Gastroesophageal sphincter (tissue), 4 donors: ENCODE measurements around the gene TNS3. TPM values are rescaled to one million over a fixed set of nuclear protein-coding genes. Genes with fewer than 3 reads are reported as not detected.

Source experiments
- ATAC-seq: fragments of 150-250 bp; one replicate; pipeline ENCODE4 v1.9.1; 2016; ENCODE audit warnings: mild to moderate bottlenecking, moderate library complexity
- H3K27ac ChIP-seq, 4 donors: fragments of 200-600 bp; sonication (generic) in 3 of 4; 1 replicate in 3 of 4; 2 replicates in 1 of 4; pipeline ENCODE4 v1.5.1; 2016 to 2019
- H3K27me3 ChIP-seq: fragments of 200-600 bp; sonication (generic); one replicate; pipeline ENCODE4 v1.5.1; 2019
- H3K36me3 ChIP-seq, 2 donors: fragments of 200-600 bp; sonication (generic); one replicate each; pipeline ENCODE4 v1.5.1; 2019; ENCODE audit warnings: control low read depth in 1 of 2
- H3K4me1 ChIP-seq, 3 donors: fragments of 200-600 bp; sonication (generic); 1 replicate in 2 of 3; 2 replicates in 1 of 3; pipeline ENCODE4 v1.5.1; 2016 to 2019; ENCODE audit warnings: control low read depth in 2 of 3
- H3K4me3 ChIP-seq, 2 donors: fragments of 200-600 bp; sonication (generic); one replicate each; pipeline ENCODE4 v1.5.1; 2019; ENCODE audit warnings: mild to moderate bottlenecking in 1 of 2, moderate library complexity in 1 of 2
- H3K9me3 ChIP-seq, 3 donors: fragments of 200-600 bp; sonication (generic); one replicate each; pipeline ENCODE4 v1.5.1; 2017 to 2019; ENCODE audit warnings: control low read depth in 2 of 3
- EP300 ChIP-seq: sonication (generic); formaldehyde crosslinking; IDR thresholded peaks from one replicate; pipeline ENCODE4 v1.6.1; 2017; ENCODE audit warnings: antibody characterized with exemption, mild to moderate bottlenecking
- POLR2A ChIP-seq, 2 donors: fragments of 450-650 bp; IDR thresholded peaks; one replicate each; pipeline ENCODE4 v1.6.1; 2017; ENCODE audit warnings: antibody characterized with exemption in 2 of 2, mild to moderate bottlenecking in 2 of 2, moderate library complexity in 1 of 2
- POLR2AphosphoS5 ChIP-seq: sonication (generic); formaldehyde crosslinking; IDR thresholded peaks from one replicate; pipeline ENCODE4 v1.6.1; 2017; ENCODE audit warnings: antibody characterized with exemption
- WGBS, 2 donors: methylation state at CpG; one replicate each; pipeline ENCODE4 v1.1.5; 2018; ENCODE audit warnings: low coverage in 1 of 2; 5-methylcytosine and 5-hydroxymethylcytosine counted together
- total RNA-seq, 4 donors: library from RNA; depleted of rRNA; stranded (reverse); fragments of >200 nt; gene quantifications; one replicate each; pipeline ENCODE4 v1.1.0, GENCODE V29; 2016
- TF ChIP-seq, protein P1 (sequence below), 4 experiments: fragments of 200-600 bp in 2 of 4; fragments of 450-650 bp in 2 of 4; sonication (generic) in 1 of 4; IDR thresholded peaks; one replicate each; pipeline ENCODE4 v1.5.1; 2017 to 2019; ENCODE audit warnings: antibody characterized with exemption in 4 of 4, mild to moderate bottlenecking in 2 of 4, moderate library complexity in 2 of 4

Gene TNS3
- total RNA-seq, 4 donors from 2014 or later = 35.0 to 61.3 (median 45.1) TPM

DNA sequence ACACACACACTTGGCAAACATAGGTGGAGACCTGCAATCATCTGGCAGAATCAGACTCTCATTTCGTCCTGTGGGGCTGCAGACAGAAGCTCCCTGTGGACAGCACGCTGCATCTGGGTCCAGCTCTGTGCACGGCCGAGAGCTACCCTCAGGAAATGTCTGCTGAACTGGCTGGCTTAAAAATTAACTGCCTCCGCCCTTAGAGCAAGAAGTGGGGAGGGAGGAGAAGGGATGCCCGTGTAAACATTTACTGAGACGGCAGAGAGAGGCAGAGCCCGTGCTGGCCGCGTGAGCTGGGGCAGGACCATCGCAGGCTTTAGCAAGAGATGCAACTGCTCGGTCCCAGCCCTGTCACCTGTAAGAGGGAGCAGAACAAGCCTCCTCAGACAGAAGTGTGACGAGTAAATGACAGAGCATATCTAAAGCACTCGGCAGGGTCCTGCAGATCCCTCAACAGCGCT lies 81.8 kb downstream of the TNS3 start:
- peaks cover 0 to 93% (median 18%) of the 10 kb centered on the region in 3 donors for H3K4me1 ChIP-seq
- no peak overlapping the region for H3K4me3 ChIP-seq
- 100% methylated on average over 1 of the region's 15 CpGs; no CpG with 5 or more reads in 1 of the 2 donors for WGBS, 2 donors
- H3K9me3 ChIP-seq = no peaks in the 10 kb centered on the region
- TF ChIP-seq POLR2AphosphoS5 = no peak
- TF ChIP-seq POLR2A (IDR thresholded peaks at IDR 0.05) = no peak
- no peak for TF ChIP-seq EP300
- TF ChIP-seq, protein P1, sequence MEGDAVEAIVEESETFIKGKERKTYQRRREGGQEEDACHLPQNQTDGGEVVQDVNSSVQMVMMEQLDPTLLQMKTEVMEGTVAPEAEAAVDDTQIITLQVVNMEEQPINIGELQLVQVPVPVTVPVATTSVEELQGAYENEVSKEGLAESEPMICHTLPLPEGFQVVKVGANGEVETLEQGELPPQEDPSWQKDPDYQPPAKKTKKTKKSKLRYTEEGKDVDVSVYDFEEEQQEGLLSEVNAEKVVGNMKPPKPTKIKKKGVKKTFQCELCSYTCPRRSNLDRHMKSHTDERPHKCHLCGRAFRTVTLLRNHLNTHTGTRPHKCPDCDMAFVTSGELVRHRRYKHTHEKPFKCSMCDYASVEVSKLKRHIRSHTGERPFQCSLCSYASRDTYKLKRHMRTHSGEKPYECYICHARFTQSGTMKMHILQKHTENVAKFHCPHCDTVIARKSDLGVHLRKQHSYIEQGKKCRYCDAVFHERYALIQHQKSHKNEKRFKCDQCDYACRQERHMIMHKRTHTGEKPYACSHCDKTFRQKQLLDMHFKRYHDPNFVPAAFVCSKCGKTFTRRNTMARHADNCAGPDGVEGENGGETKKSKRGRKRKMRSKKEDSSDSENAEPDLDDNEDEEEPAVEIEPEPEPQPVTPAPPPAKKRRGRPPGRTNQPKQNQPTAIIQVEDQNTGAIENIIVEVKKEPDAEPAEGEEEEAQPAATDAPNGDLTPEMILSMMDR (IDR thresholded peaks at IDR 0.05) = no peak
- no peaks in the 10 kb centered on the region for H3K36me3 ChIP-seq
- no peaks in the 10 kb centered on the region for H3K27me3 ChIP-seq
- ATAC-seq = no peak
- peak overlapping the region in 2 of 4 donors; percentile 6 to 10 for H3K27ac ChIP-seq

DNA sequence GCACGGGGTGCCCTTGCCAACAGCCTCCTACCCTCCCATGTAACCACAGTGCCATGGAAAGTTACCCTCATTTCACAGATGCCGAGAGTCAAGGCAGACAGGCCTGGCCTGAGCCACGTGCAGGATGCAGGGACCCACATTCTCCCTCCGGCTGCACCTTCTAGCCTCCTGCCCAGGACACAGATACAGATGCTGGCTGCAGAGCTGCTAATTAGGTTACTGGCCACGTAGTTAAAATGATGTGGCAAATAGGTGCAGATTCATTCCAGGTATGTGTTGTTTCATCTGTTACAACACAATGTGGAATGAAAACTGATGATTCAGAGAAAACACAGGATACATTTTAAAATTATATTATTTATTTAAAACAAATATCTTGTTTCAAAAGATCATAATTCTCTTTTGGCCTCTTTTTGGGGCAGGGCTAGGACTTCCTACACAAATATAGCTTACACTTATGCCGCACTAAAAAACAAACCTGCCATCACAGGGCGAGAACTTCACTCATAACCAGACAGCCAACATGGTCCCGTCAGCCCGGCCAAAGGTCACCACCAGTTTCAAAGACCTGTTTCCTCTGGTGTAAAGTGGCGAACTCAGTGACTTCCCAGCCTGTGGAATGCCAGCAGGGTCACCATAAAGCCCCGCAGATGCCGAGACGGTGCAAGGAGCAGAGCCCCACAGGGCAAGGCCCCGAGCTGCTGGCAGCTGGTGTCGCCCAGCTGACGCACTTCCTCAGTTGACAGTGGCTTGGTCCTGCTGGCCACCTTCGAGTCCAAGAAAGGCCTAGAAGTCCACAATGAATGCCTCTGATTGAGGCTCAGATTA lies 83.5 kb downstream of the TNS3 start:
- no peaks in the 10 kb centered on the region for H3K9me3 ChIP-seq
- 77 to 91% methylated on average over 6 to 10 of the region's 17 CpGs for WGBS, 2 donors
- TF ChIP-seq, protein P1 (IDR thresholded peaks at IDR 0.05) = no peak
- TF ChIP-seq POLR2A (IDR thresholded peaks at IDR 0.05) (no peak), EP300 (no peak), POLR2AphosphoS5 (no peak)
- peak overlapping the region in 1 of 4 donors; percentile 17 for H3K27ac ChIP-seq
- peaks cover 0 to 91% (median 18%) of the 10 kb centered on the region in 3 donors for H3K4me1 ChIP-seq
- no peaks in the 10 kb centered on the region for H3K27me3 ChIP-seq
- ATAC-seq = no peak
- H3K4me3 ChIP-seq = no peak overlapping the region
- no peaks in the 10 kb centered on the region for H3K36me3 ChIP-seq

DNA sequence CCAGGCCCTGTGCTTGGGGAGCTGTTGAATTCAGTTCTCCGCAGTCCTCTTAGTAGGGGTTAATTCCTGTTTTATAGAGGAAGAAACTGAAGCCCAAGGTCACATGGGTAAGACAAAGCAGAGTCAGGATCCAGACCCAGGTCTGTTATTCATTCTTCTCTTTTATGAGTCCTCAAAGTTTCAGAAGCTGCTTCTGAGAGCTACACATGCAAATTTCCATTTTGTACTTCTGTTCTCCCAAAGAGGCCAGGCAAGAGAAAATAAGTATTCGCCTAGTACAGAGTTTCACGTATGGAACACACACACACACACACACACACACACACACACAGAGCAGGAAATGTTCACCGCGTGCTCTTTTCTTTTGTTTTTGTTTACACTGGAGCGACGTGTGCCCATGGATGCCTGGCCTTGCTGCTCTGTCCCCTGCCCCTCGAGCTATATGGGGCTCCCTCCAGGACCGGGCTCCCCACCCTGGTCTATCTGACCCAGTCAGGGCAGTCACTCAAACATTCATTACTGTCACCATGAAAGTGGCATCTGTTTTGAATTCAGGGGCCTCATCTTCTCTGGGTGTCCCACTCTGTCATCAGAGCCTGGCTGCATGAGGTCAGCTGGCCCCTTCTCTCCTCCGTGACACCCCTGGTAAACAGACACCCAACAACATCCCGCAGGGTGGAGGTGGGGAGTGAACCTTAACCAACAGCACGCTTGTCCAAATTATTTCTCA lies 84.4 kb downstream of the TNS3 start:
- Histone ChIP-seq H3K27ac (peak overlapping the region in 2 of 4 donors; percentile 17 to 31), H3K4me1 (peaks cover 0 to 82% (median 18%) of the 10 kb centered on the region in 3 donors), H3K9me3 (no peaks in the 10 kb centered on the region), H3K36me3 (no peaks in the 10 kb centered on the region), H3K27me3 (no peaks in the 10 kb centered on the region), H3K4me3 (no peak overlapping the region)
- WGBS, 2 donors = 77 to 79% methylated on average over 11 of the region's 12 CpGs
- ATAC-seq = no peak
- TF ChIP-seq POLR2A (IDR thresholded peaks at IDR 0.05) (no peak), EP300 (no peak), POLR2AphosphoS5 (no peak)
- TF ChIP-seq, protein P1 (IDR thresholded peaks at IDR 0.05) = no peak

DNA sequence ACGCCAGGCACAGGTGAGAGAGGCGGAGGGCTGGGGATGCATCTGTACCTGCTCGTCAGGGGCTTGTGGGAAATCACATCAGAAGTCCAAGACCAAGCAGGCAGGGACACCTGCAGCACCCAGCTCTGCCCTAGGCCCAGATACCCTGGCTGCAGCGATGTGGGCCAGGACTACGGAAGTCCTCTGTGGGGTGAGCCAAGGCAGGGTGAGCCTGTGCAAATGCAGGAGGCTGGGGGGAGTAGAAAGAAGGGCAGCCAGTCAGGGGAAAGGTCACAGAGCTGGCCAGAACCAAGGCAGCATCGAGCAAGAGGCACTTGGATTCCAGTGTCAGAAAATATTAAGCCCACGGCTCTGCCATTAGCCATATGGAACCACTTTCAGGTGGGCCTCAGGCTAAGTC lies 85.2 kb downstream of the TNS3 start:
- Histone ChIP-seq H3K4me3 (no peak overlapping the region), H3K9me3 (no peaks in the 10 kb centered on the region), H3K4me1 (peaks cover 0 to 74% (median 10%) of the 10 kb centered on the region in 3 donors), H3K27me3 (no peaks in the 10 kb centered on the region), H3K36me3 (no peaks in the 10 kb centered on the region), H3K27ac (no peak overlapping the region)
- ATAC-seq = no peak
- WGBS, 2 donors = 74 to 92% methylated on average over 2 to 6 of the region's 7 CpGs
- no peak for TF ChIP-seq POLR2A (IDR thresholded peaks at IDR 0.05)
- no peak for TF ChIP-seq EP300
- TF ChIP-seq POLR2AphosphoS5 = no peak
- TF ChIP-seq, protein P1 (IDR thresholded peaks at IDR 0.05) = no peak
